HEK293 (cell line): Measurements from ENCODE around the gene GAK.

Experiments used
- BCL11A ChIP-seq: fragments of 450-650 bp; formaldehyde crosslinking; IDR thresholded peaks from 2 replicates; pipeline ENCODE4 v1.5.1; 2016; ENCODE audit warnings: low read depth, missing biosample characterization, missing genetic modification characterization
- CTCF ChIP-seq: fragments of 450-650 bp; formaldehyde crosslinking; IDR thresholded peaks from 2 replicates; pipeline ENCODE4 v1.5.1; 2016; ENCODE audit warnings: missing biosample characterization, missing genetic modification characterization
- HIC1 ChIP-seq: fragments of 450-650 bp; formaldehyde crosslinking; IDR thresholded peaks from 2 replicates; pipeline ENCODE4 v1.5.1; 2016; ENCODE audit warnings: missing biosample characterization, missing genetic modification characterization
- INSM2 ChIP-seq: fragments of 450-650 bp; formaldehyde crosslinking; IDR thresholded peaks from 2 replicates; pipeline ENCODE4 v1.5.1; 2016; ENCODE audit warnings: missing biosample characterization, missing genetic modification characterization
- KLF8 ChIP-seq: fragments of 450-650 bp; formaldehyde crosslinking; IDR thresholded peaks from 2 replicates; pipeline ENCODE4 v1.5.1; 2016; ENCODE audit warnings: missing biosample characterization, missing genetic modification characterization
- ZBTB49 ChIP-seq: fragments of 450-650 bp; formaldehyde crosslinking; IDR thresholded peaks from 2 replicates; pipeline ENCODE4 v1.5.1; 2016; ENCODE audit warnings: missing biosample characterization, missing genetic modification characterization, low read depth
- ZBTB8A ChIP-seq: fragments of 450-650 bp; formaldehyde crosslinking; IDR thresholded peaks from 2 replicates; pipeline ENCODE4 v1.5.1; 2016; ENCODE audit warnings: missing biosample characterization, missing genetic modification characterization
- ZIC2 ChIP-seq: fragments of 450-650 bp; formaldehyde crosslinking; IDR thresholded peaks from 2 replicates; pipeline ENCODE4 v1.5.1; 2016; ENCODE audit warnings: missing biosample characterization, missing genetic modification characterization
- ZNF23 ChIP-seq: fragments of 450-650 bp; formaldehyde crosslinking; IDR thresholded peaks from 2 replicates; pipeline ENCODE4 v1.5.1; 2016; ENCODE audit warnings: missing biosample characterization, missing genetic modification characterization, borderline replicate concordance
- ZNF292 ChIP-seq: fragments of 450-650 bp; formaldehyde crosslinking; IDR thresholded peaks from 2 replicates; pipeline ENCODE4 v1.5.1; 2016; ENCODE audit warnings: low read depth, missing biosample characterization, missing genetic modification characterization, borderline replicate concordance
- ZNF555 ChIP-seq: fragments of 450-650 bp; formaldehyde crosslinking; conservative IDR thresholded peaks from 2 replicates; pipeline ENCODE4 v1.5.1; 2017; ENCODE audit warnings: missing biosample characterization, mild to moderate bottlenecking, missing genetic modification characterization, inconsistent platforms

GRCh38 chr4:891747-892146 is 40.4 kb downstream of the GAK start:
- TF ChIP-seq CTCF, result no peak; the same call in 1 of the 2 replicates
- TF ChIP-seq ZBTB8A (tag by site-specific recombination), result no peak
- no peak for TF ChIP-seq ZNF23 (tag by site-specific recombination)
- no peak for TF ChIP-seq ZNF555
- no peak for TF ChIP-seq KLF8
- no peak for TF ChIP-seq ZIC2
- TF ChIP-seq ZNF292 (tag by site-specific recombination), result no peak
- TF ChIP-seq HIC1 (tag by site-specific recombination), result no peak
- no peak for TF ChIP-seq INSM2 (tag by site-specific recombination)
- no peak for TF ChIP-seq BCL11A (tag by site-specific recombination)
- TF ChIP-seq ZBTB49, result no peak
